Measurements from ENCODE around the gene IFNGR1.
"Not testable (repeated sequence)": the region's sequence is repeated elsewhere in the genome, so short reads cannot be mapped to it uniquely, and the experiment has no call there.

Gene IFNGR1

DNA sequence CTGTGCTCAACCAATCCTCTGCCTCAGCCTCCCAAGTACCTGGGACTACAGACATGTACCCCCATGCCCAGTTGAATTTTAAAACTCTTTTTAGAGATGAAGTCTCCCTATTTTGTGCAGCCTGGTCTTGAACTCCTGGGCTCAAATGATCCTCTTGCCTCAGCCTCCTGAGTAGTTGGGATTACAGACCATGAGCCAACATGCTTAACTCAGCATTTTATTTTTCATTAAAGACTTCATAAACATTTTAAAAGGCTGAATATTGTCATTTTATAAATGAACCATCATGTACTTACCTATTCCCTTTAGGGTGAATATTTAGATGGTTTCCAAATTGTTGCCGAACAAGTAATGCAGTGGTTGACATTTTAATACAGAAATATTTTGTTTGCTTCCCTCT lies 16.5 kb upstream of the IFNGR1 start:
- FAIRE-seq = no peak

DNA sequence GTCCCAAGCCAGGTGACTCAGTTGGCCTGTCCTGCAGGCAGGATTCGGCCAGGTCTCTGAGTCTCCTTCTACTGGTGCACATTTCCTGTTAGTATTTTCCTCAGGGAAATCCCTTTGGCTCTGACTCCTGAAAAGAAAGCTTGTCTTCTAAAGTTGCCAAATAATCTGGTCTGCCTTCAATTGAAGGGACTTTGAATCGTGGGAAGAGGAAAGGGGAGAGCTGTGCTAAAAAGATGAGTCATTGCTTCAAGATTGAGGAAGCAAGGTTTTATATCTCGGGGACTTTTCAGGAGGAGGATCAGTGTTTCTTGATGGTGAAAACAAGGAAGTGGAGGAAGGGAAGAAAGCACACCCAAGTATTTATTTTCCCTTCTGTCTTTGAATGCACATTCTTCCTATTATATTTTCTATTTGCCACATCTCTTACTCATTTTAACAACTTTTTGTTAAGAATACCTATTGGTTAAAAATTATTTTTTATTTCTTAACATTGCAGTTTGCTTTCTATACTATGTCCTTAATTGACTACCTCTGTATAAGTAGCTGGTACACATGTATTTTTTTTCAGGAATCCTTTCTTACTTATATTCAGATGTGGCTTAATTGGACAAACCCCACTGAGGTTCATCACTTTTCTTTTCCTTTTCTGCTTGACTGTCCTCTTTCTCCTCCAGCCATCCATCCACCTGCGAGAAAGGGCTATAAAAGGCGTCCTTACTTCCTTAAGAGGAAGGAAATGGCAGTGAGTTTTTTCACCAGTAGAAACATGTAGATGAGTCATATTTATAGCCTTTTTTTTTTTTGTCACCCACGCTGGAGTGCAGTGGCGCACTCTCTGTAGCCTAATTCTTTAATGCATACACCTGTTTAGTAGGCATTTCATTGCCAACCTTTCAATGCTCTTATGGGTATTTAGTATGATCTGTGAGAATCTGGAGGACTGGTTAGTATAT lies 15.0 kb upstream of the IFNGR1 start:
- FAIRE-seq = no peak

DNA sequence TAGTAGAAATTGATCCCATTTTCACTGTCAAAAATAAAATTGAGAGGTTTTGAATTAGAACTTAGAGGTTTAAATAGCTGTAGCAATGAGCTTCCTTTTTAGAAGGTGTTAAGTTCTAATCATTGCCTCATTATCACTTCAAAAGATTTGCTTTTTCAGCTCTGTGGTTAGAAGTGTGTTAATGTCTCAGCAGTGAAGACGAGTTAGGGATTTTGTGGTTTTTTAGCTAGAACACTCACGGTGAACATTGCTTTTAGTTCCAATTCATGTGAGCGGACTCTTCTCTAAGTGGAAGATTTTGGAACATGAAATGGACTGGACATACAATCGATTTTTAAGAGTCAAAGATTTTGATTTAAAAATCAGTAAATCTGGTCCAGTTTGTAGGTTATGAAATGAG lies 12.7 kb upstream of the IFNGR1 start:
- FAIRE-seq = no peak

DNA sequence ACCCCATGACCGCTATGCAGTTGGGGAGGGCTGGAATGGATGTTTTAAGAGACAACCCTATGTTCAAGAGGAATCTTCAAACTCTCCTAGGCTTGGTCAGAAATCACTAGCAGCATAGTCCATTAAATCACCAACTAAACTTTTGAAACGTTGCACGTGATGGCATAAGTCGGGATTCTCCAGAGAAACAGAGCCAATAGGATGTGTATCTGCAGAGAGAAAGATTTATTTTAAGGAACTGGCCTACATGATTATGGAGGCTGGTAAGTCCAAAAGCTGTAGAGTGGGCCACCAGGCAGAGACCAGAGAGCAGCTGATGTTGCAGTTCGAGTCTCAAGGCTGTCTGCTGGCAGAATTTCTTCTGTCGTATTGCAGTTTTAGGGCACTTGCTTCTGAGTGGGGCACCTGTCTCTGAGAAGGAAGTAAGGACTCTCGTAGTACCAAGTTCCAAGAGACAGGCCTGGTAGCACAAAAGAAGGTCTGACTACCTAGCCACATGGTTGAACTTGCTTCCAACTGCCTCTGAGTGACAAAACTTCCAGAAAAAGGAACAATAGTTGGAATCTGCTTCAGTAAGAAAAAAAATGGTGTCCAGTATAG lies 11.9 kb upstream of the IFNGR1 start:
- no peak for FAIRE-seq

DNA sequence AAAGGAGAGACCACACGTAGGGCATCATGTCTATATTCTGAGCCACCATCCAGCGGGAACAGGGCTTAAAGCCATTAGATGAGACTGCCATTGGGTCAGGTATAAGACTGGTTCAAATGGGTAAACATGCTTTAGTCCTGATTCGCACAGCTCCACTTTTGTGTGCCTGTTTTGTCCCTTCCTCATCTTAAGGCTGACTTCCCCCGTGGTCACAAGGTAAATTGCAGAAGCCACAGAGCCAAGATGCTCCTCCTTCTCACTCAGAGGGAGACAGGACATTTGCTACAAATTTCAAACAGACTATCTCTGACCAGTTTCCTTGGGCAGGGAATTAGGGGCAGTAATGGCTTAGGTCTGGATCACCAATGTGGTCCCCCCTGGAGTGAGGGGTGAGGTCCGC lies 11.4 kb upstream of the IFNGR1 start:
- no peak for FAIRE-seq

DNA sequence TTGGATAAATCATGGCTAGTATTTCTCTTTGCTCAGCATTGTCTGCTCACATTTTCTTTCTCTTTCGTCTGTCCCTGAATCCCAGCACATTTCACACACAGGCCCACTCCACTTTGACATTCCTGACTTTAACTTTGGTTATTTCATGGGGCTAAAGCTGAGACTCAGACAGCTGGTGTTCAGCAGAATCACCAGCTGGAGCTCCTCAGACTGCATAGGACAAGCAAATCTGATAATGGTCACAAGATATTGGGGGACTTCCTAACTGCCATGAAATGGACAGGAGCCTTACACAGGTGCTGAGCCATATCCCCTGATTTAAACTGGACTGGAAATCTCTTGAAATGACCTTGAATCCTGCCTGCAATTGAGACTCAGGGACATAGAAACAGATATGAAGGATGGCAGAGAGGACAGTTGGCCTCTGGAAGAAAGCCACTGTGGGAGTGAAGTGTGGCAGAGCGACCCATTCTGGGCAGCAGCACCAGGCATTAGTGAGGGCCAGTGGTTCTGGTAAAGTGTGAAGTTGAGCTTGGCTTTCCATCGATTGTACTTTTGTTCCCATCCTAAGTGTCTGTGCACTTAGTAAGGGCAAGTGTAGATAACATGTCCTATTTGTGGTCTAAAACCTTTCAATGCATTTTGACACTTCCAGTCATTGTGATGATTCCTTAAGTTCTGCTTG lies 10.0 kb upstream of the IFNGR1 start:
- FAIRE-seq = no peak

DNA sequence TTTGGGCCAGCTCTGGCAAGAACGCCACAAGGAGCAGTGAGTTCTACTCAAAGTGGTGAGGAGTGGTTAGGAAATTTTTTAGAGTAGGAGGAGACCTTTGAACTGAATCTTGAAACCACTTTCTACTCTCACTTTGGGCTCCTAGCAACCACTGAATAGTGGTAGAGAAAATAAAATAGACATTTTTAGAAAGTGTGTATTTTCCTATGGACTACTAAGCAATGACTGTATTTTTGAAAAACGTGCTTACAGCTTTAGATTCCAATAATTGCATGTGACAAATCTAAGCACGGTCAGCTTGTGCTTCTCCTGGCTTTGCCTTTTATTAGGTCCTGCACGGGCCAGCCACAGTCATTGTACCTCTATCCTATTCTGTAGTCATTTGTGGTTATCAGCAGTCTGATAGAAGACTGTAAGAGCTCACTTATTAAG lies 8.7 kb upstream of the IFNGR1 start:
- FAIRE-seq = no peak

DNA sequence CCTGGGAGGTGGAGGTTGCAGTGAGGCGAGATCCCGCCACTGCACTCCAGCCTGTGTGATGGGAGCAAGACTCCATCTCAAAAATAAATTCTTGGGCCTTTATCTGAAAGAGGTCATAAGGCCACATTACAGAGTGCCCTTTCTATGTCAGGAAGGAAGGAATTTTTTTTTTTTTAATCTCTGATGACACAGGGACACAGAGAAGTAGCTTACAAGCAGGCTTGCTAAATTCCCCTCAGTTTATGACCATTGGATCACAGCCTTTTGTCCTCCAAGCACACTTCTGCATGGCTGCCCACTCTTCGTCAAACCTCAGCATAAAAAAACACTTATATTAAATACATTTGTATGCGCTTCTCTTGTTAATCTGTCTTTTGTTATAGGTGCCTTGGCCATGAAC lies 7.5 kb upstream of the IFNGR1 start:
- no peak for FAIRE-seq

DNA sequence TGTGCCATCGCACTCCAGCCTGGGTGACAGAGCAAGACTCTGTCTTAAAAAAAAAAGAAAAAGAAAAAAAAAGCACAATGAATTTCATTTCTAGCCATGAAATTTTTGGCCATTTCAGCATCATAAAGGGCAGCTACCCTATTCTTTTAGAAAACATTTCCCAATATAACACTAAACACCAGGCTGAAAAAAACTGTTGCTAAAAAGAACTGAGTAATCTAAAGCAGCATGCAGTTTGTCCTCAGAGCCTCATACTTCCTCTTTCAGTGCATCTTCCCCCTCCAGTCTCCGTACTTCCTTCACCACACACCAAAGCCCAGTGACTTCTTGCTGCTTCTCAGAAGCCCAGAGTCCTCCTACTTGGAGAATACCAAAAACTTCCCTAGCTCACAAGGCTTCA lies 5.6 kb upstream of the IFNGR1 start:
- no peak for FAIRE-seq

DNA sequence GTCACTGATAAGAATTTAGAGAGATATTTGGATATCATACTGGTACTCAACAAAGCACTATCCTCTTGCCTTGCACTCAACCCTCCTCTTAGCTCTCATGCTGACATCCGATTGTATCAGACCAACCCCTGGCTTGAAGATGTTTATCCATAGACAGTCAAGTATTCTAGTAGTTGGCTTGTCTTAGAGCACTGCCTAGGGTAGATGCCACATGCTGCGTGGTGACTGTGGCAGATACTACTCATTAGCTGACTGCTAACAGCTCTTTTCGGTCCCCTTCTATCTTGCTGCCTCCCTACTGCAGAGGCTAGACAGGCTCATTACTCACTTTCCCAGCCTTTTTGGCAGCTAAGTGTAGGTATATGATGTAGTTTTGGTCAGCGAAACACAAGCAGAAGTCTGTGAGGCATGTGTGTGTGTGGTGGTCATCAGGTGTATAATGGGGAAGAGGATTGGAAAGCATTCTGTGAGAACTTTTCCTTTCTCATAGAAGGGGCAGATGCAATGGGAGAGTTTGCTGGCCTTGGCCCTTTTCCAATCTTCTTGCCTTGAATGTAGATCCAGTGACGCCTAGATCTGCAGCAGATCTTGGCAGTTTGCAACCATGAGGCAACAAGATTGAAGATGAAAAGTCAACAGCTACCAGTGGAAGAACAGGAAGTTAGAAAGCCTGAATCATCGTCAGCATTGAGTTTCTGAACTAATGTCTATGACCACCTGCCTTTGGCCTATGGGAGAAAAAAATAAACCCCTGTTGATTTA lies 4.4 kb upstream of the IFNGR1 start:
- no peak for FAIRE-seq

DNA sequence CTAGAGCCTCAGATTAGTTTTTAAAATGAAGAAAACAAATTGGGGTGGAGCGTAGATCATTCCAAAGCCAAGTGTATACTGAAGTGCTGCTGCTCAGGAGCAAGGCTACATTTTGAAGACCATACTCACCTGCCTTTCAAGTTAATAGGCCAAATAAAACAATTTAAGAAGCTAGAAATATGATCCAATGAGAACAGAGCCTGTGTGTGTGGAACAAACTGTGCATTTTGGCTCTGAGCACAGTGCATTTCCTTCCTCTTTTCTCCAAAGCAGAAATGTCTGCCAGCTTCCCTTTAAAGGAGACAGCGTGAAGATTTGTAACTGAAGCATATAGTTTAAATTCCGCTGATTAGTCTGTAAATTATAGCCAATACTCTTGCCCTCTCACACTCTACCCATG lies 3.2 kb upstream of the IFNGR1 start:
- no peak for FAIRE-seq

DNA sequence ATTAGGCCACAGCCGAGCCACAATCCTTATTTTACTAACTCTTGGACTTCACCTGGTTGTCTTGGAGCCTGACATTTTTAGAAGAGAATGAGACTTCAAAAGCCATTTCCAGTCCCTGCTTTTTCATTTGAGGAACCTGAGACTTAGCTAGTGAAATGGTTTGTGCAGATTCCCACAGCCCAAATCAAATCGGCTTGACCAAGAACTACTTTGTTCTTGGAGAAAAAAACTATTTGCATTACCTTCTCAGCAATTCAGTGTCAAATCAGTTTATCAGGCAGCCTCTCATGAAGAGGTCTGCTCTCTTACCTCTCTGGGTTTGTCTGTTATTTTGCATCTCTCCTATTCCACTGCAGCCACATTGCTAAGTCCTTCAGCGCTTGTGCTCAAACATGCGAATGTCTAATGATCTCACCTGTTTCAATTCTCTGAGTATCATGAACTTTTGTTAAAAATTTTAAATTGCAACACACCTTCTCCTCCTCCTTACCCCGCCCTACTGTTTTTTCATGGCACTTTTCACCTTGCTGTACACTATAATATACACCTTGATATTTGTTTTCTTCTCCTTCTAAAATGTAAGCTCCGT lies 573 bp upstream of the IFNGR1 start:
- no peak for FAIRE-seq

DNA sequence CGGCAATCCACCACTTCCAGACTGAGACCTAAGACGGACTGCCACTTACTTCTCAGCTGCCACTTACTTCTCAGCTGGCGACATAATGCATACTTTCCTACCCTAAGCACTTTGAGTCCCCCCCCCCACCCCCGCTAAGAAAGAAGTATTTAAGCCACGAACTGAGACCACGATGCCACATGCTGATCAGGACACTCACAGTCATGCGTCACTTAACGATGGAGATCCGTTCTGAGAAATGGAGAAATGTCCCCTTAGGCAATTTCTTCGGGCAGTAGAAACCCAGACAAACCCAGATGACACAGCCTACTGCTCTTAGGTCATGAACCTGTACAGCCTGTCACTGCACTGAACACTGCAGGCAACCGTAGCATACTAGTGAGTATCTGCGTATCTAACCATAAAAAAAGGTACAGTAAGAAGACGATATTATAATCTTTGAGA lies 690 bp downstream of the IFNGR1 start:
- no peak for FAIRE-seq

DNA sequence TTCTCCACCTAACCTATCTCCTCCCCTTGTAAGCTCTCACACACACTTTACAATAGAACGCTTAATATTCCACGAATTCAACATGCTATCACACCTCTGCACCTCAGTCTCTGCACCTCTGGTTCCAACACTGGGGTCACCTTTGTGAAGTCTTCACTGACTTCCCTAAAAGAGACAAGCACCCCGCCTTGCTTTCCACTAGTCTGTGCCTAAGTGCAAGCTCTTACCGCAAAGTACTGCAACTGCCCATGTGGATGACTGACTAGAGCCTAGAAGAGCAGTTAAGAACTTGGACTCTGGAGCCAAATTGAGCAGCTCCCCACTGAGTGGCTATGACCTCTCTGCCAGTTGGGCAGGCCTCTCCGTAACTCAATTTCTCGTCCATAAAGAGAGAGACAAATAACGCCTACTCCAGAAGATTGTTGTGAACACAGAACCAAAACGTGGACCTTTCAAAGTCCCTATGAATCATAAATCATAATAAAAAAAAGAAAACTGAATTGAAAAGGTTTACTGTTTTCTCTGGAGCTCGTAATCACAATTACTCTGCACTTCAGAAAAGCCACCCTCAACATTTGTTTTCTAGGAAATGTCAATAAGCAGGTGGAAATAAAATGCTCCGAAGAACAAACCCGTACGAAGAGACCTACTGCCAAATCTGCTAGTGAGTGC lies 1.2 kb downstream of the IFNGR1 start:
- no peak for FAIRE-seq

DNA sequence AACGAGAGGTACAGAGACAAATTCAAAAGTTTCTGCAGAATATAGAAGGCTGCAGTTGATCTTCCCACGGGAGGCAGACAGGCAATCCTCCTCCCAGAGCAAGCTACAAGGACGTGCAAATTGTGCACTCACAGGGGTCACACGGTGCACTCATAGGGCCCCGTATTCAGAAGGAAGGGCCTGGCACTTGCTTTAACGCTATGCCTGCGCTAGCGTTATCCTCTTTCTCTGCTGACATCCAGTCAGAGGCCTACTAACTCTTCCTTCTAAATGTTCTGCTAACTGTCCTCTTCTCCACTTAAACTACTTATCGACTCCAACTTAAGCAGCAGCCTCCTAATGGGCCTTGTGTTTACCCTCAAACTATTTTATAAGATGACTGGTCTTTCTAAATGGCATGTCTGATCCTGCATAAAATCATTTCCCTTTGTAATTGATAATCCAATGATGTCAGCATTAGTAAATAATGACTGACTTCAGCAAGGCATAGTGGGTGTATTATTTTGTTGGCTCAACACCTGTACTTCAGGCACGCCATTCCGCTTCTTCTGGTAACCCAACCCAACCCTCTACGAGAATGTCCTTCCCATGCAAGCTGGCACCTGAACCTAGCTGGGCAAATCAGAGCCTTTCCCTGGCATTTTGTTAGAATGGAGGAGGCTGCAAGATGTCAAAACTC lies 2.2 kb downstream of the IFNGR1 start:
- no peak for FAIRE-seq

DNA sequence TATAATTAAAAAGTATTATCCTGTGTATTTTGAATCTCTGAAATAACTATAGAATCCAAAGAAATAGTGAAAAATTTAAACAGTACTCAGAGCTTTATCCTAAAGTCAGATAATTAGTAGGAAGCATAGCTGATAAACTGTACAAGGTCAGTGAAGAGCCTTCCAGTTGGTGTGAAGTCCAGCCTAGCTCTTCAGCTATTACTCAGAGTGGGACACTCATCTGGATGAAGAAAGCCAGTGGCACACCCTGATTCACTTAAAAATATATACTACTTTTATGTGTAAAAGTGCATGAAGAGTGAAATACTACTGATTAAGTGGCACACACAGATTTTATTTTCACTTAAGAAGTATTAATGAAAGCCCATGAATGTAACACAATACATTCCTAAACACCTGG lies 3.1 kb downstream of the IFNGR1 start:
- no peak for FAIRE-seq

DNA sequence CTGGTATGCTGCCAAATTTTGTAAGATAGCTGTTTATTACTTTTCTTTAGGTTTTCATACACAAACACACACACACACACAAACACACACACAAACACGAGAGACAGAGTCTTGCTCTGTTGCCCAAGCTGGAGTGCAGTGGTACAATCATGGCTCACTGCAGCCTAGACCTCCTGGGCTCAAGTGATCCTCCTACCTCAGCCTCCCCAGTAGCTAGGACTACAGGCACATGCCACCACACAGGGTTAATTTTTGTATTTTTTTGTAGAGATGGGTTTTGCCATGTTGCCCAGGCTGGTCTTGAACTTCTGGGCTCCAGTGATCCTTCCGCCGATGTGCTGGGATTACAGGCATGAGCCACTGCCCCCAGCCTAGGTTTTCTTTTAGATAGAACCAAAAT lies 3.6 kb downstream of the IFNGR1 start:
- FAIRE-seq = not testable (repeated sequence)

DNA sequence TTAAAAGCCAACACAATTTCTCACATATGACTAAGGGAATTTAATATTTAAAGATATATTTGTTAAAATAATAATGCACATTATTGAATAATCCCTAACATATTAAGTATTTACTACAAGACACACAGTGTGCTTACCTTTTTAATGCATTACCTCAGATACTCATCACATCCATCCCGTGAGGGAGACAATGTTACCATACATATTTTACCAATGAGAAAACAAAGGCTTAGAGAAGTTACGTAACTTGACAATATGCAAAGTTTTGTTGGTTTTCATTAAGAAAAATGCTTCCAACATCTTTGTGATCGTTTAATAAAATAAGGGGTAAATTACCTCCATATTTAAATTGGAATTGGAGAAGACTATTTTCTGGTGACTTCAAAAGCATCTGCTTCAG lies 4.3 kb downstream of the IFNGR1 start:
- no peak for FAIRE-seq

DNA sequence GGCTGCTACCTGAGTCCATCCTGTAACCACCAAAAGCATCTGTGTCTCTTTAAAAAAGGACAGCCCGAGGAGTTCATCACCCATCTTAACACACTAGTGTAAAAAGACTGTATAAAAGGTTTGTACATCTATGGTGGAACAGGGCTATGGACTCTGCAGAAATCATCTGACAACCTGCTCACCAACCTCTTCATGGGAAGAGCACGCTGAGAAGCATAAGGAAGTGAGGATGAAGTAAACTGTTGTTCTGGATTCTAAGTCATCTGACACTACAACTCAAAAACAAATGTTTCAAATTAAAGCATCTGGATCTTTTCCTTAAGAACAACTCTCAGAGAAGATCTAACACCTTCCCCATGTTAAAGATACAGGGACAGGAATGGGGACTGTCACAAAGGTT lies 5.4 kb downstream of the IFNGR1 start:
- no peak for FAIRE-seq

DNA sequence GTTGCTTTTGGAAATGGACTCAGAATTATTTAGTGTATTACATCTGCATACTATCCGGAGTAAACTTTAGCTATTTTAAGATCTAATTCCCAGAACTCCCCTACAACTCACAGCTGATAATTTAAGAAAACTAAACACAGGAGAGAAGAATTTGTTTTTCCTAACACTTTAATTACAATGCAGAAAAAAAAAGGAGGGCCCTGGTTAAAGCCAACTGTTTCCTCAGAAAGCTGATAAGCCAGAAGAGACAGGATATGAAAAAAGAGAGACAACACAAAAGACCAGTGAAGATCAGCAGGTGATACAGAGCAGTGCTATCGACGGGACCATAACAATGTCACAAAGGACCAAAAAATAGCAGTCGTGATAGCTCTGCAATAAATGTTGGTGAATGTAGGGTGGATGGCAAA lies 5.8 kb downstream of the IFNGR1 start:
- no peak for FAIRE-seq

DNA sequence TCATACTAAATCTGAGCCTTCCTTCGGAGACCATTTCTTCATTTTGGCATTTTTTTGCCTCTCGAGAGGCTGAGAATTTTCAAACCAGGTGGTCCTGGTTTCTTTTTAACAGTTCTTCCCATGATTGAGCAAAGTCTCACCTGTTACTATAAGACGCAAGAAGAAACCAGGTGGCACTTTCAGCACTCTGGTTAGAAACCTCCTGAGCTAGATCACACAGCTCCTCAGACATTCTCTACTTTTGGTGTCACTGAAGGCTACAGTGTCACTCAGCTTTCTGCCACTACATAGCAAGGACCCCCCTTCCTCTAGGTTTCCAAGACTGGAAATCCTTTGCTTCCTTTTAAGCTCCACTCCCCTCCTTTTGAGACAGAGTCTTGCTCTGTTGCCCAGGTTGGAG lies 7.3 kb downstream of the IFNGR1 start:
- FAIRE-seq = no peak

DNA sequence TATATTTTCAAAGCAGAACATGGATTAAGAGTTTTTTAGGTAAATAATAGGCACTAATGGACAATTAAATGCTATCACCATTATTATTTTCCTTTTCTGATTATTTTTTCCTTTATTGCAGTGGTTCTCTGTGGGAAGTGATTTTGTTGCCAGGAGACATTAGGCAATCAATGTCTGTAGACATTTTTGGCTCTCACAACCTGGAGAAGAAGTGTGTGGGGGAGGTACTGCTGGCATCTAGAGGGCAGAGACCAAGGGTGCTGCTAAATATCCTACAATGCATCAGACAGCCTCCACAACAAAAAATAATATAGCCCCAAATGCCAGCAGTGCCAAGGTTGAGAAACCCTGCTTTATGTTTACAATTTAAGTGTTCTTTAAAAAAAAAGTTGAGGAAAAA lies 8.3 kb downstream of the IFNGR1 start:
- FAIRE-seq = no peak
